HepG2 (cell line): ENCODE data around the gene FOSB. TPM values are rescaled to one million over a fixed set of nuclear protein-coding genes. Genes with fewer than 3 reads are reported as not detected.

Experiments
- DDIT3 ChIP-seq: sonication (generic); formaldehyde crosslinking; IDR thresholded peaks from 2 replicates; pipeline ENCODE4 v1.4.0; 2020; ENCODE audit warnings: mild to moderate bottlenecking, missing genetic modification reagents
- ELF3 ChIP-seq: IDR thresholded peaks from 2 replicates; pipeline ENCODE4 v1.6.1; 2016; ENCODE audit warnings: missing genetic modification reagents, missing compliant biosample characterization
- FUBP1 ChIP-seq: sonication (generic); formaldehyde crosslinking; IDR thresholded peaks from 2 replicates; pipeline ENCODE4 v1.5.1; 2020; ENCODE audit warnings: missing genetic modification reagents, mild to moderate bottlenecking, borderline replicate concordance
- LBX2 ChIP-seq: sonication (generic); formaldehyde crosslinking; IDR thresholded peaks from 2 replicates; pipeline ENCODE4 v1.5.0; 2020; ENCODE audit warnings: missing genetic modification reagents, mild to moderate bottlenecking, borderline replicate concordance
- MIXL1 ChIP-seq: IDR thresholded peaks from 2 replicates; pipeline ENCODE4 v1.6.1; 2016
- POGK ChIP-seq: sonication (generic); formaldehyde crosslinking; conservative IDR thresholded peaks from 2 replicates; pipeline ENCODE4 v1.8.0; 2022; ENCODE audit warnings: mild to moderate bottlenecking, moderate library complexity, missing genetic modification reagents
- RXRB ChIP-seq: IDR thresholded peaks from 2 replicates; pipeline ENCODE4 v1.6.1; 2016; ENCODE audit warnings: borderline replicate concordance, missing genetic modification reagents, missing compliant biosample characterization
- ZBED4 ChIP-seq: sonication (generic); formaldehyde crosslinking; IDR thresholded peaks from 2 replicates; pipeline ENCODE4 v1.4.0; 2020; ENCODE audit warnings: missing genetic modification reagents, borderline replicate concordance
- ZBTB26 ChIP-seq: IDR thresholded peaks from 2 replicates; pipeline ENCODE4 v1.6.1; 2016; ENCODE audit warnings: missing compliant biosample characterization, missing genetic modification reagents, borderline replicate concordance
- ZBTB3 ChIP-seq: sonication (generic); formaldehyde crosslinking; IDR thresholded peaks from 2 replicates; pipeline ENCODE4 v1.4.0; 2020; ENCODE audit warnings: low read depth, mild to moderate bottlenecking, moderate library complexity, missing genetic modification reagents, borderline replicate concordance
- ZMYM3 ChIP-seq: sonication (generic); formaldehyde crosslinking; IDR thresholded peaks from 2 replicates; pipeline ENCODE4 v1.5.1; 2020; ENCODE audit warnings: mild to moderate bottlenecking, missing genetic modification reagents
- ZNF589 ChIP-seq: sonication (generic); formaldehyde crosslinking; conservative IDR thresholded peaks from 2 replicates; pipeline ENCODE4 v1.8.0; 2022; ENCODE audit warnings: mild to moderate bottlenecking, moderate library complexity, missing genetic modification reagents
- ZNF605 ChIP-seq: sonication (generic); formaldehyde crosslinking; IDR thresholded peaks from 2 replicates; pipeline ENCODE4 v1.8.0; 2022; ENCODE audit warnings: mild to moderate bottlenecking, missing genetic modification reagents
- ZNF761 ChIP-seq: sonication (generic); formaldehyde crosslinking; conservative IDR thresholded peaks from 2 replicates; pipeline ENCODE4 v1.4.0; 2020; ENCODE audit warnings: mild to moderate bottlenecking, missing genetic modification reagents
- ZNF878 ChIP-seq: sonication (generic); formaldehyde crosslinking; IDR thresholded peaks from 2 replicates; pipeline ENCODE4 v1.8.1; 2023; ENCODE audit warnings: mild to moderate bottlenecking, missing genetic modification reagents, moderate library complexity
- ZNF883 ChIP-seq: sonication (generic); formaldehyde crosslinking; IDR thresholded peaks from 2 replicates; pipeline ENCODE4 v1.5.1; 2020; ENCODE audit warnings: mild to moderate bottlenecking, missing genetic modification reagents; ENCODE audit errors: not compliant biosample characterization
- ZSCAN29 ChIP-seq: sonication (generic); formaldehyde crosslinking; conservative IDR thresholded peaks from 2 replicates; pipeline ENCODE4 v1.4.0; 2020; ENCODE audit warnings: mild to moderate bottlenecking, missing genetic modification reagents
- polyA plus RNA-seq, 8 experiments: library from polyadenylated mRNA; depleted of rRNA in 3 of 8; stranded (reverse) in 7 of 8; unstranded in 1 of 8; fragments of >200 nt; fragmentation: Illumina TruSeq in 4 of 8; extraction: Trizol in 4 of 8; gene quantifications; 2 replicates each; pipeline versions ENCODE4 v1.2.1 to v1.2.3, GENCODE V29; 2011 to 2016; ENCODE audit warnings: low read depth in 4 of 8, missing spikeins in 1 of 8, mixed read lengths in 1 of 8; ENCODE audit not compliant: insufficient read depth in 1 of 8
- total RNA-seq, 5 experiments: library from RNA; depleted of rRNA; stranded (reverse); fragments of >200 nt; fragmentation: Illumina TruSeq; extraction: Trizol; gene quantifications; 2 replicates each; pipeline ENCODE4 v1.2.3, GENCODE V29; 2016; ENCODE audit warnings: low read depth in 1 of 5

FOSB gene
- total and polyA plus RNA-seq, 2 of the 13 experiments (the other 11 are each of a cell fraction or from before 2014, with no cell fraction given), result 2.8 to 6.0 TPM

GRCh38 chr19:45424191-45425058, 43.4 kb upstream of the FOSB start (continued):
- TF ChIP-seq FUBP1 (CRISPR knock-in tag), result no peak
- TF ChIP-seq ZMYM3 (CRISPR knock-in tag), result peak; percentile 92
- no peak for TF ChIP-seq ZNF878 (CRISPR knock-in tag)
- TF ChIP-seq ELF3 (CRISPR knock-in tag), result peak; percentile 90
- 0 out of 2 replicates have a peak, but pooled peaks have one; percentile 25 for TF ChIP-seq ZNF605
- no peak for TF ChIP-seq MIXL1
- TF ChIP-seq POGK (CRISPR knock-in tag), result 0 out of 2 replicates have a peak, but pooled peaks have one; percentile 3
- peak; percentile 11; the same call in 1 of the 2 replicates for TF ChIP-seq ZBED4 (CRISPR knock-in tag)
- 0 out of 2 replicates have a peak, but pooled peaks have one; percentile 42 for TF ChIP-seq ZSCAN29 (CRISPR knock-in tag)
- TF ChIP-seq ZNF761 (CRISPR knock-in tag), result peak; percentile 78; the same call in 1 of the 2 replicates
- peak; percentile 13 for TF ChIP-seq ZNF883 (CRISPR knock-in tag)
- TF ChIP-seq ZBTB26 (CRISPR knock-in tag), result no peak
- TF ChIP-seq ZBTB3 (CRISPR knock-in tag), result 0 out of 2 replicates have a peak, but pooled peaks have one; percentile 76
- TF ChIP-seq LBX2, result peak; percentile 40; the same call in 1 of the 2 replicates
- no peak for TF ChIP-seq DDIT3
- TF ChIP-seq RXRB (CRISPR knock-in tag), result 0 out of 2 replicates have a peak, but pooled peaks have one; percentile 21
- TF ChIP-seq ZNF589 (CRISPR knock-in tag), result peak; percentile 30; the same call in 1 of the 2 replicates
